ENCODE measurements around the gene F11R.
"Not testable (repeated sequence)": the region's sequence is repeated elsewhere in the genome, so short reads cannot be mapped to it uniquely, and the experiment has no call there.

Gene F11R

DNA sequence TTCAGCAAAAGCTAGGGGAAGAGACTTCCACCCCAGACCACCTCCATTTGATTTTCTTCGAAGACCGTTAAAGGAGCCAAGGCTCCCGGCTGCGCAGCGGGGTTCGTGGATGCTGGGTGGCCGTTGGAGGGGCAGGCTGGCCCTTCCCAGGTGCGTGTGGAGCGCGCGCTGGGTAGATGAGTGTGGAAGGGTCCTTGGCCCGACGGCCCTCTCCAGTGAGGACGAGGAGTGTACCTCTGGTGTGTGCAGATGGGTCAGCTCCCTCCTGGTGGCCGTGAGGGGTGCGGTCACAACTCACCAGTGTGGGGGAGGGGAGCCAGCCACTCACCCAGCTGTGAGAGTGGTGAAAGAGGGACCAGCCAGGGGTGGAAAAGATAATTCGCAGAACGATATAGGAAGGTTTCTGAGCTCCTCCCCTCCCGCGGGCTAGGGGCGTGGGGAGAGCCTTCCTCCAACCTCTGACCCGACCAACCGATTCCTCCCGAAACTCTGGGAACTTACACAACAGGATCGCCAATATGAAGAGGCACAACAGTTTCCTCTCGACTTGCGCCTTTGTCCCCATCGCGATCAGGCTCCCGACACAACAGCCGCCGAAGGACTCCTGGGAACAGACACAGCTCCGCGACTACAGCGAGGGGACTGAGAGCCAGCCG is at the start of gene F11R:
Gene F11R (minus strand): TSS at position 644 of the 656 bp plus-strand sequence. CDS start 79 bp downstream, at position 565.
- DNase-seq = peak; percentile 80

DNA sequence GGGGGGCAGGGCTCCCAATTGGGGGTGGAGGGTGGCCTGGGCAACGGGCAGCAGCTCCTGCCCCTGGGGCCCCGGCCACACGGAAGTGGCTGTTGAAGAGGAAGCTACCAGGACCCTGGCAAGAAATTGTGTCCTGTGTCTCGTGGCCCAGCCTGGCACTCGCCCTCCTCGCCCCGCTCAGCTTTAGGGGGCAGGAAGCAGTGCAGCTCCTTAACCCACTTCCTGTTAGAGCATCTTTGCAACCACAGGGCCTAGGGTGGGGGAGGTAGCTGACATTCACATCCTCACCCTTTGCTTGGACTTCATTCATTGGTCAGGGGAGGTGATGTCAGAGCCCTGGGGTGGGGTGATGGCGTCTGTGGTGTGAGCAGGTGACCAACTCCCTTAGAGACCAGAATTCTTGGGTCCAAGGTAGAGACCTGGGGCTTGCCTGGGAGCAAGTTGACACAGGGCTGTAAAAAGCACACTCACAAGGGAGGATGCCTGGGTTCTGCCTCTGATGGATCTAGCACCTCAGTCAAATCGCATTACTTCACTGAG is 48.8 kb upstream of the F11R start, which contains the start of gene ARHGAP30:
Gene ARHGAP30 (minus strand): TSS at position 161 of the 540 bp plus-strand sequence. CDS start 267 bp downstream, outside the sequence.
- DNase-seq = no peak

DNA sequence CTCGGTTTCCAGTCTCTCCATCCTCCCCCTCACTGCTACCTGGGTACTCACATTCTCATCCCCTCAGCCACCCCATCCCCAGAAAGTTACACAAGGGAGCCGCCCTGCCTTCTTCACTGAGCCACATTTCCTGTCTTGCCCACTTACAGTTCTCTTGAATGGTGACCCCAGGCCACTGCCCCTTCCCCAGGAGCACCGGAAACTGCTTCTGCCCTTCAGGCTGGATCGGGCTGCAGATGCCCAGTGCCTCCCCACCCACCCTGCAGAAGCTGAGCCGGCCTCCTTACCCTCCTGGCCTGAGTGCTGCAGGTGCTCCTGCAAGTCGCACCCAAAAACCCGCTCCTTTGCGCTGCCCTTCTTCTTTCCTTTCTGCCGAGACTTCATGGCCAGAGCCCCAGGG is 48.3 kb upstream of the F11R start:
- DNase-seq = no peak

DNA sequence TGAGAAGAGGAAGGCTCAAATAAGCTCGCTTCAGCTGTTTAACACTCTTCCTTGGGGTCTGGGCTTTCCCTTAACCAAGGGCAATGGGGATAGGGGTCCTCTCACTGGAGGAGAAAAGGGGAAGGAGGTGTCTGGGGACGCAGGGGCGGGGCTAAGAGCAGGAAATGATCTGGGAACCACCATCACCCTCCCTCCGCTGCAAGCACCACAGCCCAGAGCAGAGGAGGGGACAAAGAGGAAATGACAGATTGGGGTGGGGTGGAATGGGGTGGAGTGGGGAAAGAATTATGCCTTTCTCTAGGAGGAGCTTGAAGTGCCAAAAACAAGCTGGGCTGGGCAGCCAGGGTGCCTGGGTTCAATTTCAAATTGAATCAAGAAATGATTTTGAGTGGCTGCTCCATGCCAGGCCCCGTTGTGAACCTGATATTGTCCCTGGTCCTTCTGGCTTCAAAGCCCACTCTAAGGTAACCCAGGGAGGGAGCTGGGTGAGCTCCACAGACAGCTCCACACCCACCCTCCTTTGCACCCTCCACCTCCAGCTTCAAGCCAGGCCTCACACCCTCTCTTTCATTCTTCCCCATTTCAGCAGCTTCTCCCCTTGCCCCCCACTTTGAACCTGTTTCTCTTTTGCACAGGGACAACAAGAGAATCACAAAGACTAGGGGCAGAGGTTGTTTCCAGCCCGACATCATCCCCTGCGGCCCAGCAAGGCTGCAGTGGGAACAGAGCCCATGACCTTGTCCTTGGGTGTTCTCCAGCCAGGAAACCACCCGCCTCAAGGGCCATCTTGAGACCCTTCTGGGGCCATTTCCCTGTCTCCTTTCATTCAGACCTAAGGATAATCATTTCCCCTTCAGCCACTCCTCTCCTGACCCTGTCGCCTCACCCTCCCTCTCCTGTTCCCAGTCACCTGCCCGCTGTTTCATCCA is 47.6 kb upstream of the F11R start:
- no peak for DNase-seq

DNA sequence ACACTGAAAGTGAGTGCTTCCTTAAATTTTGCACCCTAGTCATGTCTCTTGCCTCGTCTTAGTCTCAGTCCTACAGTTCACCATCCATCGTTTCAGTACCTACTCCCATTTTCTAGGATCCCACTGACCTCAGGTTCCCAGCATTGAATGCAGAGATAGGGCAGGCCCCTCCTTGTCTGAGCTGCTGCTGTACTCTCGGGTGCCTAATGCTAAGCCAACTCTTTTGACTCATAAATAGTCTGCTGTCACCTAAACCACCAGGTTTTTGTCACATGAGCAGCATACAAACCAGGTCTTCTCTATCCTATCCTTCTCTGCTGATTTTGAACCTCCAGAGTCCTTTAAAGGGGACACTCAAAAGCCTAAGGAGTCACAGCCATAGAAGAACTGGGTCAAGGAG is 45.7 kb upstream of the F11R start:
- DNase-seq = no peak

DNA sequence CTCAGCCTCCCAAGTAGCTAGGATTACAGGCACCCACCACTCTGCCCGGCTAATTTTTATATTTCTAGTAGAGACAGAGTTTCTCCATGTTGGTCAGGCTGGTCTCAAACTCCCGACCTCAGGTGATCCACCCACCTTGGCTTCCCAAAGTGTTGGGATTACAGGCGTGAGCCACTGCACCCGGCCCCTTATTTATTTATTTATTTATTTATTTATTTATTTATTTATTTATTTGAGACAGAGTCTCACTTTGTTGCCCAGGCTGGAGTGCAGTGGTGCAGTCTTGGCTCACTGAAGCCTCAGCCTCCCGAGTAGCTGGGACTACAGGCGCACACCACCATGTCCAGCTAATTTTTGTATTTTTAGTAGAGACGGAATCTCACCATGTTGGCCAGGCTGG is 44.7 kb upstream of the F11R start:
- DNase-seq = not testable (repeated sequence)

DNA sequence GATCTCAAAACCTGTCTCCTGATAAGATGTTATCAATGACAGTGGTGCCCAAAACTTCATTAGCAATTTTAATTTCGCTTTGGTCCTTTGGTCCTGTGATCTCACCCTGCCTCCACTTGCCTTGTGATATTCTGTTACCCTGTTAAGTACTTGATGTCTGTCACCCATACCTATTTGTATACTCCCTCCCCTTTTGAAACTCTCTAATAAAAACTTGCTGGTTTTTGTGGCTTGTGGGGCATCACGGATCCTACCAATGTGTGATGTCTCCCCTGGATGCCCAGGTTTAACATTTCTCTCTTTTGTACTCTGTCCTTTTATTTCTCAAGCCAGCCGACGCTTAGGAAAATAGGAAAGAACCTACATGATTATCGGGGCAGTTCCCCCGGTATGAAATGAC is 43.0 kb upstream of the F11R start:
- not testable (repeated sequence) for DNase-seq

DNA sequence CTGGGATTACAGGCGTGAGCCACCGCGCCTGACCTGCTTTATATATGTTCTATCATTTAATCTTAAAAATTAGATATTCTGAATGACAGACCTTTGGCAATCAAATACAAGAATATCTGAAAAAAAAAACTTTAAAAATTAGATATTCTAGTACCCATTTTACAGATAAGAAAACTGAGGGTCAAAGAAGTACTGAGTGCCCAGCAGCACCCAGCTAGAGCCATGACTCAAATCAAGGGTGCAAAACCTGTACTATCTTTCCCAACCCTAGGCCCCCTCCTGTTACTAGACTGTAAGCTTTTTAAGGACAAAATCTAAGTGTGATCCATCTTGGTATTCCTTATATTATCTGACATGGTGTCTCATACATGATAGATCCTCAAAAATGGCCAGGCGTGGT is 40.5 kb upstream of the F11R start:
- DNase-seq = no peak

DNA sequence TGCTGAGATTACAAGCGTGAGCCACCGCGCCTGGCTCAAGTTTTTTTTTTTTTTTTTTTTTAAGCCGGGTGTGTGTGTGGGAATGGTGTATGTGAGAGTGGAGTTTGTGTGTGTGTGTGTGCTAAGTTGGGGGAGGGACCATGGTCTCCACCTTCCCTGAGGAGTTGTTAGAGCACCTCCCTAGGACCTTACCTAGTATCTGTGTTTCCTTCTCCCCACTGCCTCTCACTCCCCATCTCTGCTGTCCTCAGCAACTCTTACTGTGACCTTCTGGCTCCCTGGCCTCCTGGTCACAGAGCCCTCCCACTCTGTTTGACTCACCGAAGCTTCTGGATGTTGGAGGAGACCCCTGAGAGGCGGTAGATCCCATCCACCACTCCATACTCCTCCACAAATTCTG is 38.3 kb upstream of the F11R start:
- DNase-seq = no peak

DNA sequence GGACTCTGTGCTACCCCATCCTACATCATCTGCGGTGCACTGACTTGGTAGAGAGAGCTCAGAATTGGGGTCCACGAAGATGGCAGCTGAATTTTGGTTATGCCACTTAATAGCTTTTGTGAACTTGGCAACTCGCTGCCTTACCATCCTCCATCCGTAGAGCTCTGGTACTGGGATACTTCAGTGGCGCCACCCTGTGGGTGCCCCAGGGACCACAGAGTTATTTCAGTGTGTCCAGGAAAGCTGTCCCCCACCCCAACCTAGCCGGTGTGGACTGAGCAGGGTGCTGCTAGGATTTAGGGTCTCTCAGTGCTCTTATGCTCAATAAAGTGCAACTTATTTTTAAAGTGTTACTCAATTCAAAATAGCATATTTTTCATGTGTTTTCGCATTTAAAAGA is 33.9 kb upstream of the F11R start:
- no peak for DNase-seq

DNA sequence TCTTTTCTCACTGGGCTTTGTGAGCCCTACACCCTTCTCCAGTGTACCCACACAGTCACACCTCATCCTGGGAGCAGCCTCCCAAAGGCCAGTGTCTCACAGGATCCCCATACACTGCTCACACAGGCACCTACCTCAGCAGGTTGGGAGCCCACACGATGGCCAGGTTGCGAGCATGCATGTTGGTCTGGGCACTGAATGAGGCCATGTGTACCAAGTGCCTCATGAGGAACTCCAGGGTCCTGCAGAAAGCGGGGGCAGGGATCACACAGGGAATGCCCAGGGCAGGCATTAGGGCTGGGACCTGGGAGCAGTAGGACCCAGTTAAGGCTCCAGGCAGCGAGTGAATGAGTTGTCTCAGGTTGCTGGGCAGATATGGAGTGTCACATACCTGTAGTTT is 33.3 kb upstream of the F11R start:
- DNase-seq = no peak

DNA sequence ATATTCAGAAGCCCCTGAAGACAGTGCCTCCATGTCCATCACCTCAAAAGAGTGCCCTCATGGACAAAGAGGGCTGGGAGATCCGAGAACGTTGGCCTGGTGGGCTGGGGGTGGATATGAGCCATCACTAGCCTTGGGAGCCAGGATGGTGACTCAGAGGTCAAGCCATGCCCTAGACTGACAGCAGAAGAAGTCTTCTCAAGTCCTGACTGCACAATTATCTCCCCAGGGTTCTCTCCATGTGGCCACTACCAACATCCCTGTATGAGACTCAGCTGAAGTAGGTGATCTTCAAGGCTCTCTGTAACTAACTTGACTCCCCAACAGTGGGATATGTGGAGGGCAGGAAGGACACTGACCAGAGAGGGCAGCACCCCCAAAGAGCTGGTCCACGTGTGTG is 31.9 kb upstream of the F11R start:
- DNase-seq = no peak

DNA sequence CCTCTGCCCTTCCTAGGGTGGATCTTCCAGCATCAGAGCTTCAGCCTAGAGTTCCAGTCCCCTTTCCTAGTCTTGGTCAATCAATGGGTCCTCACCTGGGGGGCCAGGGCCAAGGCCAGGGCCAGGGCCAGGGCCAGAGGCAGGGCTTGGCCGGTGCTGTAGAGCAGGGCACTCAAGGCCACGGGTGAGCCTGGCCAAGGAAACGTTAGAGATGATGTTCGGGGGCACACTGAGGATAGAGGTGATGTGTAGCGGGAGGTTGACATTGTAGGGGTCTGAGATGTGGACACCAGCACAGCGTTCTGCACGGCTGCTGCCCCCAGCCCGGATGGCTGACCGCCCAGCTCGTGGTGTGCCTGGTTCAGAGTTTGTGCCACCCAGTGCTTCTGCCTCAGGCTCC is 30.3 kb upstream of the F11R start:
- DNase-seq = no peak

DNA sequence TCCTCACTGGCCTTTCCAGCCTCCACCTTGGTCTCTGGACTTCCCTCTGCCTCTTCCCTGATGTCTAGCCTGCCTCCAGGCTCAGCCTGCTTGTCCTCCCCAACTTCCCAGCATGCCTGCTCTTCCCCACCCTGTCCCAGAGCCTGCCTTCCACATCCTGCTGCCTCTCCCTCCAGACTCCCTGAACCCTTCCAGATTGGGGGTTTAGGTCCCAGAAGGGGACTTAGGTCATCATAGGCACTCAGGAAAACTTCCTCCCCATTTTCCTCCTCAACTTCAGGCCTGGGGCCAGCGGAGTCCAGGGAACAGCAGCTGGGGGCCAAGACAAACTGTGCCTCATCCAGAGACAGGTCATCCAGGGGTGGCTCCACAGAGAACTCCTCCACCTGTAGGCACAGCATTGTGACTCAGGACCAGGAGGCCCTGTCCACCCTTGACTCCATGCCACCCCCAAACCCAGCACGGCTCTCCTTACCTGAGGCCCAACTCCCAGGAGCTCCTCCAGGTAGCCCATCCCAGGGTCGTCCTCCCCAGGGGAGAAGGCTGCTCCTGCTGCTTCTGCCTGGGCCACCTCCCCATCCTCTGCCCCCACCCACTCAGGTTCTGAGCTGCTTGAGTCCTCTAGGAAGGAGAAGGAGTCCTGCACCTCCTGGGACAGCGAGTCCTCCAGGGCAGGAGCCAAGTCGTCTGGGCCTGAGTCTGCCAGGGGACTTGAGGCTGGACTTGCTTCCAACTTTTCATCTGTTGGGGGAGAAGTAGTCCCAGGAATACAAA is 28.2 kb upstream of the F11R start:
- no peak for DNase-seq

DNA sequence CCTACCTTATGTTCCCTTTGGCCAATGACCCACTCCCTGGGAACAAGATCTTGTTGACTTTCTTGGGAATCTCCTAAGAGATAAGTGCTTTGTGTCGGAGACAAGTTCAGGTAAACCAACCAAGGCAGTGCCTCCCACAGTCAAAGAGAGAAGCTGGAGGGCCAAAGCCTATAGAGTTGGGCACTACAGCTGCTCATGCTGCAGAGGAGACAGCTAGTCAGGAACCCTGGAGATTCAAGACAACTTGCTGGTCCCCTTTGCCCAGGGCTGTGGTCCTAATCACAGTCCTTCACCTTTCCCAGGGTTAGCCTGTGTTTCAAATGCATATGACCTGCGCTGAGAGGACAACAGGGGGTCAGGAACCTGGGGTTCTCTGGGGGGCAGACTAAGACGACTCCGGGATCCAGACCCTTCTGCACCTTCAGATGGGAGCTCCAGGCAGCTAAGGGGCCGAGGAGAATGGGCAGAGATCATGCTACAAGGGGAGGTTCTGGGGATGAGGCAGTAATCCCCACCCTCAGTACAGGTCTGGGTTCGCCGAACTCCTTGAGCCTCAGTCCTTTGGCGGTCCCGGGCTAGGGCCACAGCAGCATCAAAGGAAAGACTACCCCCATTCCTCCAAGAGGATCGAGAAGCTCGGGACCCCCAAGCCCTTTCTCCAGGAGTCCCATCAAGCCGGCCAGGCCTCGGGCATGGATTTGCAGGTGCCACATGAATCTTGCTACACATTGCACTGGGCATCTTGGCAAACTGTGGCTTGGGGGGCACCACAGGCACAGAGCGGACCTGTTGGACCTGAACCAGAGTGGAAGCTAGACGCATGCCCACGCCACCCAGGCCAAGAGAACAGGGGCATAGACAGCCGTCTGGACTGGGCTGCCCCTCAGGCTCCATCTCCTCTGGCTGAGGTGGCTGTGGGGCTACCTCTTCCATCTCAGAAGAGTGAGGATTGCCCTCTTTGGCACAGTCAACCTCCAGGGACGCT is 26.8 kb upstream of the F11R start:
- no peak for DNase-seq

DNA sequence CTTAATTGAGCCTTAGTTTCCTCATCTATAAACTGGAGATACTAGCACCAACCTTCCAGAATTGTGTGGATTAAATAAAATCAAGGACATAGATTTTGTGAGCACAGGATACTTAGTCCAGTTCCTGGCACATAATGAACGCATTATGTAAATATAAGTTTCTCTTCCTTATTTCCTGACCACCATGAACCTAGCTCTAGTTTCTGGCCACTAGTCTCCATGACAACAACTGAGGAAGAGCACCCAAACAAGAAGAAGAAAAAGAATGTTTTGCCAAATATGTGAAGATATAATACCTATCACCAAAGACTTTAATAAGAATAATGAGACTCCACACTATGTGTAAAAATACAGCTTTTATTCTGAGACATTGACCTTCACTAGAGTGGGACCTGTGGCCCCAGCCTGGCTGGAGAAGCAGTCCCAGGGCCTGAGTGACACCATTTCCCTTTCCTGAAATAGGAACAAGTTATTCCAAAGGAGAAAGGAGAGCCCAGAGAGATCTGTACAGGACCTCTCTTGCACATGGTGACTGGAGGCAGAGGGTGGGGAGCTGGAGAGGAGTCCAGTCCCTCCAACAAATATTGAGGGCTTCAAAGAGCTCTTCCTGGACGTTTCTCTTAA is 25.8 kb upstream of the F11R start:
- no peak for DNase-seq

DNA sequence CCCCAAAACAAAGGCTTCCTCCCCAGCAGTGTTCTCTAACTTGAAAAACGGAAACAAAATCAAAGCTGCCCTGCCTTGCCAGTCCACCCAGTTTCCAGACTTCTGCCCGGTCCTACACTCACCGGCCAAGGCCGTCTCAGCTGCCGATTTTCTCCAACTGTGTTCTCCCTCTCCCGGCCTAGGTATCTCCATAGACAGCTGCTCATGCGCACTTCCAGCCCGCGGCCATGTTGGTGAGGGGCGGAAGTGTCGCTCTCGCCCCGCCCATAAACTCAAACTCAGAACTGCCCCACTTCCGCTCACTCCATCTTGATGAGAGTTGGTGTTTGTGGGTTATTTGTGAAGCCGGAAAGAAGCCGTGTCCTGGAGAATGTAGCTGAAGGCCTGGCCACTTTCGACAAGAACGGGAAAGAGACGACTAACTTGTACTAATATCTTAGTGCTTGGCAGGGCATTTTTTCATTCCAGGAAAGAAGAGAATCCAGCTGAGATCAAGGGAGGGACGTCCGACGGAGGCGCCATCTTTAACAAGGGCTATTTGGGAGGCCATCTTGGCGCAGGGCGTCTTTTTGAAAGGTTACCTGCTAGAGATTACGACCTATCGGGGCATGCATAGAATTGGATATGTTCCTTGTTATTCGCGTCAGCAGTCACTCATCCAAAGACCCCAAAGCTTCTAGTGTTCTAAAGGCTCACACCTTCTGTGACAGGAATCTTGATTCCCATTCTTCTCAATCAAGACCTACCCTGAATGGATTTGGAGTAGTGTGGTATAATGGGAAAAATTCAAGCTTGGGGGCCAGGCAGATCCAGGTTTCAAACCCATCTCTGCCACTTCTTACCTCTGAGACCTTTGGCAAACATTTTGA is 25.0 kb upstream of the F11R start, which contains the start of gene USF1:
Gene USF1 (minus strand): TSS at position 242 of the 869 bp plus-strand sequence. CDS start 2,702 bp downstream, outside the sequence.
- peak; percentile 95 for DNase-seq

DNA sequence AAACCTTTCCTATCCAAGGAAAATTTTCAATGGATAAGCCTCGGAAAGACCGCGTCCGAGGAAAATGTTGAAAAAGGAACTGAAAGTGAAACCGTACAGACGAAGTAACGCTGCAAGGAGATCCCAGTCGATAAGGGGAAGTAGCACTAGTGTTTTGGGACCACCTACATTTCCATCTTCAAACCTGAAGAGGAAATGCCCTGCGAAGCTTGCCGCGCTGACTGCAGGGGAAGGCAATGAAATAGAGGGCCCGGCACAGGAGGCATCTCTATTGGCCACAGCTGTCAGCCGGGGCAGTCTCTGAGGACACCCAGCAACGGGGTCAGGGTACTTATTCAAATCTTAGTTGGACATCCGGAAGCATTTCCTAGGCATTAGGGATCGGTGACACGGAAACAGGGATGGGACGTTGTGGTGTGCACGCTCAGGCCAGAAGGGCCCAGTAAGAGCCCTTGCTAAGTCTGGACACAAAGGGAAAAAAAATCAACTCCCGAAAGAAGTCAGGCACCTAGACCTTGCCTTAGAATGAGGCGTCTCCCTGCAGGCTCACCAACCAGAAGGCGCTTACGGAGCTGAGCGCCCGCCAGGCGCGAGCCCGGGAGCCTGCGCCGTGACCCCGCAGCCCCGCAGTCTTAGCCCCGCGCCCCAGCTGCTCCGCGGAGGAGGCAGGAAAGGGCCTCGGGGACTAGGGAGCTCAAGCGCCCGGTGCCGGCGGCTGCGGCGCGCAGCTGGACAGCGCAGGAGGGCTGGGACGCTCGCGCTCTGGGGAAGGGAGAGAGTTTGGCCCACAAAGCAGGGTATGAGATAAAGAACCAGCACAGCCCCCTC is 24.2 kb upstream of the F11R start:
- DNase-seq = no peak

DNA sequence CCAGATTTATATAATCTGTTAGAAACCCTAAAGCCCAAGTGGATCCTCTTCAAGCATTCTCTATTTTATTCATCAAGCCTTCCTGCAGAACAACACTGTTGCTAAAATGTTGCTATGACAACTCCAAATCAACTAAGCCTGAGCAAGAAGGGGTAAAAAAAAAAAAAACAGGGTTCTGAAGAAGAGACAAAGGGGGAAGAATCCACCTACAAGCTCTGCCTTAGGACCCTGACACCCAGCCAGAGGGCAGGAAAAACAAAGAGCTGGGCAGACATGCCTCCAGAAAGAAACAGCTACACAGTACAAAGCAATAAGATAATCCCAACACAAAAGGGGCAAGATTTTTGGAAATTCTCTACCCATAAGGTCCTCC is 23.6 kb upstream of the F11R start:
- no peak for DNase-seq

Data from NCI-H187 treated with DMSO at 0.1 percent for 48 hours (cell line).